Fibroblast of skin of back (primary cell): ENCODE results near the gene KCMF1.

Experiments used
- DNase-seq: peaks from one replicate; pipeline ENCODE4 v3.0.0-alpha.2; 2013

The KCMF1 gene

DNA sequence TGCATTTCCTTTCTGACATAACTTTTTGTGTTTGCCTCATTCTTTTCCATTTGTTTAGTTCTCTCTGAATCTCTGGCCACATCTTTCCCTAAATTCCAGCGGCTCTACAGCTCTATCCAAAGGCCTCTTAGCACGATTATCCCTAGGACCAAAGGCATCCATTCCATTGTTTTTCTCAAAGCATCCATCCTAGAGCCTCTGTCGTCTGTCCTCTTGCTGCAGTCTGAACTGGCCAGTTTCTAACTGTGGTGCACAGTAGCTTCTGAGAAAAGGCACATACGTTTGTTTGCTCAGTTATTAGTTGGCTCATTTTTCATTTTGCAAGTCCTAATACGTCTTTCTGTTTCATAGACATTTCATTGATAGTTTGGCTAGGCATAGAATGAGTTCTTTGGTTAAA lies 116.6 kb downstream of the KCMF1 start:
- no peak for DNase-seq

- DNase-seq: no peak
Measured at GRCh38 chr2:85088921-85089320, 118.0 kb downstream of the KCMF1 start.

DNA sequence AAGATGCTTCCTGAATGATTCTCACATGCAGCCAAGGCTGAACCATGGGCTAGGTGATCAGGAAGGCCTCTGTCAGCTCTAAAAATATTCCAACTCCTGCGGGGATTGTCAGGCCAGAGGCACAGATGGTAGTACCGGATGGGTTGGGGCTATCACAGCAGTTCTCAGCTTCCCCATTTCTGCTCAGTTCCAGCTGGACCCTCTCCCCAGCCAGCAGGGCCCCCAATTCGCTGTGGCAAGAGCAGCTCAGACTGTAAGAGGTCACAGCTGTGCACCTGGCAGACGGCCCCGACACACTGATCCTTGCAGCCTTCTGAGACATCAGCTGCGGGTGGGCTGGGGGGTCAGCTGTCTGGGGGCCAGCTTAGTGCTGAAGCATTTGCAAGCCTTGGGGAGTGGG lies 118.6 kb downstream of the KCMF1 start:
- DNase-seq: no peak

DNA sequence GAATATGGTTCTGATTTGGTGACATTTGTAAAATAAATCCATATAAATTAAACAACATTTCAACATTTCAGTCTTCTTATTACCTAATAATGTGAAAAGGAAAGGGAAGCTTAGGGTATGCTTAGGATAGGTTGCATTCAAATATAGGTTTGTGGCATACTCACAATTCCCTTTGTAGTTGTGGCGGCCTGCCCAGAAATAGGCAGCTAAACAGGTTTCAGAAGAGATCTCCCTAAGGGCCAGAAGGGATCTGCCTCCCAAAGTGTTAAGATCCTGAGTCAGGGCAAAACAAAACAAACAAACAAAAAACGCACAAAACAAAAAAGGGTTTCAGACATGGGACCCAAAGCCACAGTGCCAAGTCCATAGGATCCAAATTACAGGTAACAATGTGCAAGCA lies 120.9 kb downstream of the KCMF1 start:
- no peak for DNase-seq

GRCh38 chr2:85095094-85095493 lies 124.1 kb downstream of the KCMF1 start:
- peak; percentile 15 for DNase-seq

- no peak for DNase-seq
Measured at GRCh38 chr2:85096616-85097015, 125.7 kb downstream of the KCMF1 start.

GRCh38 chr2:85104228-85104627 lies 133.3 kb downstream of the KCMF1 start:
- no peak for DNase-seq

- DNase-seq: peak; percentile 74
Measured at GRCh38 chr2:85106489-85107180, 135.7 kb downstream of the KCMF1 start.
